H1 (cell line): ENCODE data around the gene UGT3A1. TPM values are rescaled to one million over a fixed set of nuclear protein-coding genes. Genes with fewer than 3 reads are reported as not detected.

Source experiments
- CTCF ChIA-PET: fragments of 300-600 bp; sonication (Branson Sonifier 250); formaldehyde crosslinking; loops from one replicate; lab custom pipeline; 2021; ENCODE audit not compliant: partially characterized antibody; lab: Charles Lee
- POLR2A ChIA-PET: fragments of 300-600 bp; sonication (Branson Sonifier 250); formaldehyde crosslinking; loops from one replicate; lab custom pipeline; 2021; ENCODE audit warnings: inconsistent platforms; ENCODE audit not compliant: partially characterized antibody; lab: Charles Lee
- DNase-seq, 2 experiments: peaks; one replicate each; pipeline versions ENCODE4 v3.0.0 to v3.0.0-alpha.2; 2010 to 2022; ENCODE audit warnings: low spot score in 2 of 2, low read depth in 1 of 2, mixed read lengths in 1 of 2
- FAIRE-seq: peaks from 2 replicates; lab custom pipeline; 2011; peaks lifted over from hg19 to GRCh38; lab: Jason Lieb, UNC
- H2AFZ ChIP-seq: 2 replicates; pipeline ENCODE4 v1.8.1; 2012; ENCODE audit warnings: low read length, inconsistent platforms
- H2AK5ac ChIP-seq: 2 replicates; pipeline ENCODE4 v1.6.1; 2013; ENCODE audit warnings: low read depth, low read length
- H2BK120ac ChIP-seq: replicated peaks from 2 replicates; pipeline ENCODE3; 2013; ENCODE audit warnings: low read depth, low read length, inconsistent platforms
- H2BK12ac ChIP-seq: 2 replicates; pipeline ENCODE4 v1.6.1; 2013; ENCODE audit warnings: low read depth, low read length
- H2BK15ac ChIP-seq: 2 replicates; pipeline ENCODE4 v1.6.1; 2013; ENCODE audit warnings: low read length
- H2BK20ac ChIP-seq: 2 replicates; pipeline ENCODE4 v1.6.1; 2013; ENCODE audit warnings: low read length
- H2BK5ac ChIP-seq: 2 replicates; pipeline ENCODE4 v1.6.1; 2013; ENCODE audit warnings: low read depth, low read length
- H3K14ac ChIP-seq: 2 replicates; pipeline ENCODE4 v1.6.1; 2013; ENCODE audit warnings: inconsistent platforms; ENCODE audit not compliant: insufficient read length
- H3K18ac ChIP-seq: 2 replicates; pipeline ENCODE4 v1.6.1; 2013; ENCODE audit warnings: low read length; ENCODE audit errors: extremely low read depth
- H3K23ac ChIP-seq: 2 replicates; pipeline ENCODE4 v1.6.1; 2013; ENCODE audit warnings: inconsistent platforms; ENCODE audit not compliant: insufficient read length
- H3K23me2 ChIP-seq: 2 replicates; pipeline ENCODE4 v1.6.1; 2013; ENCODE audit warnings: low read depth, low read length
- H3K27ac ChIP-seq: 2 replicates; pipeline ENCODE4 v1.6.1; 2011; ENCODE audit warnings: low read depth, low read length, inconsistent platforms
- H3K27me3 ChIP-seq, 4 experiments: replicated peaks in 1 of 4; 1 replicate in 1 of 4; 2 replicates in 3 of 4; pipeline versions ENCODE4 v1.6.1 to v1.8.1; 2011 to 2013; ENCODE audit warnings: low read length in 3 of 4, mild to moderate bottlenecking in 3 of 4, inconsistent platforms in 2 of 4, mixed read lengths in 2 of 4, moderate library complexity in 1 of 4; ENCODE audit not compliant: control insufficient read depth in 3 of 4, insufficient read depth in 3 of 4; ENCODE audit errors: extremely low read depth in 1 of 4
- H3K36me3 ChIP-seq, 4 experiments: 2 replicates each; pipeline versions ENCODE4 v1.6.1 to v1.8.1; 2011 to 2013; ENCODE audit warnings: mild to moderate bottlenecking in 4 of 4, low read length in 3 of 4, moderate library complexity in 2 of 4, control low read depth in 1 of 4, inconsistent platforms in 1 of 4; ENCODE audit not compliant: insufficient read depth in 4 of 4, control insufficient read depth in 2 of 4
- H3K4ac ChIP-seq: replicated peaks from 2 replicates; pipeline ENCODE3; 2013; ENCODE audit warnings: low read length, low read depth, mixed read lengths, inconsistent platforms; ENCODE audit not compliant: insufficient read length
- H3K4me1 ChIP-seq, 4 experiments: replicated peaks in 1 of 4; 1 replicate in 1 of 4; 2 replicates in 3 of 4; pipeline versions ENCODE4 v1.6.1 to v1.8.1; 2011 to 2013; ENCODE audit warnings: low read length in 3 of 4, inconsistent platforms in 2 of 4, mixed read lengths in 1 of 4; ENCODE audit not compliant: insufficient read depth in 4 of 4, control insufficient read depth in 3 of 4
- H3K4me2 ChIP-seq, 2 experiments: 2 replicates each; pipeline versions ENCODE4 v1.6.1 to v1.8.1; 2011 to 2013; ENCODE audit warnings: low read depth in 2 of 2, low read length in 2 of 2, control low read depth in 1 of 2, inconsistent platforms in 1 of 2, mild to moderate bottlenecking in 1 of 2; ENCODE audit not compliant: insufficient read depth in 1 of 2
- H3K4me3 ChIP-seq, 4 experiments: fragments of 200-600, 300-600 bp in 1 of 4; sonication (generic), shearing (Covaris generic), sonication (Bioruptor Twin) in 1 of 4; 2 replicates each; pipeline versions ENCODE4 v1.5.1 to v1.8.1; 2011 to 2016; ENCODE audit warnings: low read length in 4 of 4, low read depth in 3 of 4, control low read depth in 2 of 4, inconsistent platforms in 2 of 4, mild to moderate bottlenecking in 2 of 4, mixed read lengths in 1 of 4, moderate library complexity in 1 of 4; ENCODE audit not compliant: insufficient read depth in 2 of 4; ENCODE audit errors: extremely low read depth in 1 of 4
- H3K56ac ChIP-seq: replicated peaks from 2 replicates; pipeline ENCODE3; 2013; ENCODE audit warnings: low read depth, mild to moderate bottlenecking, mixed read lengths, low read length, inconsistent platforms; ENCODE audit not compliant: insufficient read length
- H3K79me1 ChIP-seq: 2 replicates; pipeline ENCODE4 v1.6.1; 2013; ENCODE audit warnings: low read depth, low read length, control low read depth
- H3K79me2 ChIP-seq, 2 experiments: 2 replicates each; pipeline versions ENCODE4 v1.6.1 to v1.8.1; 2012 to 2013; ENCODE audit warnings: low read length in 2 of 2, mild to moderate bottlenecking in 2 of 2, inconsistent platforms in 1 of 2; ENCODE audit not compliant: insufficient read depth in 2 of 2, control insufficient read depth in 1 of 2
- H3K9ac ChIP-seq, 4 experiments: replicated peaks in 1 of 4; 1 replicate in 1 of 4; 2 replicates in 3 of 4; pipeline versions ENCODE4 v1.6.1 to v1.8.1; 2011 to 2013; ENCODE audit warnings: low read depth in 3 of 4, low read length in 3 of 4, control low read depth in 2 of 4, mild to moderate bottlenecking in 2 of 4, moderate library complexity in 2 of 4, inconsistent platforms in 1 of 4; ENCODE audit errors: extremely low read depth in 1 of 4
- H3K9me3 ChIP-seq, 2 experiments: 2 replicates each; pipeline versions ENCODE4 v1.6.1 to v1.8.1; 2012 to 2013; ENCODE audit warnings: mild to moderate bottlenecking in 2 of 2, moderate library complexity in 2 of 2, control low read depth in 1 of 2, inconsistent platforms in 1 of 2, low read depth in 1 of 2, low read length in 1 of 2, mixed read lengths in 1 of 2; ENCODE audit not compliant: insufficient read depth in 2 of 2
- H4K20me1 ChIP-seq, 2 experiments: replicated peaks in 1 of 2; 2 replicates each; pipeline versions ENCODE3 to v1.8.1; 2011 to 2013; ENCODE audit warnings: inconsistent platforms in 2 of 2, low read length in 2 of 2, mild to moderate bottlenecking in 1 of 2; ENCODE audit not compliant: insufficient read depth in 2 of 2, control insufficient read depth in 1 of 2
- H4K5ac ChIP-seq: 2 replicates; pipeline ENCODE4 v1.6.1; 2013; ENCODE audit warnings: low read length, low read depth, mixed read lengths, inconsistent platforms; ENCODE audit not compliant: insufficient read length
- H4K8ac ChIP-seq: 2 replicates; pipeline ENCODE4 v1.8.0; 2013; ENCODE audit warnings: mild to moderate bottlenecking, moderate library complexity, low read length, inconsistent platforms; ENCODE audit not compliant: insufficient read depth; ENCODE audit errors: extremely low read depth
- H4K91ac ChIP-seq: replicated peaks from 2 replicates; pipeline ENCODE3; 2013; ENCODE audit warnings: low read length, mixed read lengths, inconsistent platforms; ENCODE audit not compliant: insufficient read length
- KDM4A ChIP-seq: IDR thresholded peaks from one replicate; pipeline ENCODE4 v1.7.1; 2012; ENCODE audit warnings: low read depth, mild to moderate bottlenecking, moderate library complexity, low read length, inconsistent platforms; ENCODE audit not compliant: severe bottlenecking
- KDM5A ChIP-seq: fragments of 200-600 bp; IDR thresholded peaks from 2 replicates; pipeline ENCODE4 v1.7.1; 2012; ENCODE audit warnings: mild to moderate bottlenecking, low read length, inconsistent platforms, mixed read lengths
- RBBP5 ChIP-seq: IDR thresholded peaks from 2 replicates; pipeline ENCODE4 v1.7.1; 2012; ENCODE audit warnings: low read depth, mild to moderate bottlenecking, inconsistent platforms, low read length, moderate library complexity, borderline replicate concordance
- polyA plus RNA-seq, 7 experiments: library from polyadenylated mRNA; depleted of rRNA in 3 of 7; stranded (reverse) in 5 of 7; unstranded in 2 of 7; fragments of >200 nt in 5 of 7; fragments of 200-250 nt in 2 of 7; gene quantifications; 1 replicate in 5 of 7; 2 replicates in 1 of 7; 4 replicates in 1 of 7; pipeline versions ENCODE4 v1.2.1 to v1.2.3, GENCODE V29; 2011 to 2013; ENCODE audit warnings: missing spikeins in 2 of 7, mixed read lengths in 2 of 7
- total RNA-seq: library from RNA; stranded (reverse); fragmentation: NEBNext Ultra II Directional; extraction: Animal tissue kit (Norgen Biotek cat#: 25700); gene quantifications from 2 replicates; pipeline ENCODE4 v1.2.1, GENCODE V29; 2021

UGT3A1 gene
- total and polyA plus RNA-seq, 2 of the 8 experiments (the other 6 are each of a cell fraction or from before 2014, with no cell fraction given): 2.4 to 3.4 TPM

DNA sequence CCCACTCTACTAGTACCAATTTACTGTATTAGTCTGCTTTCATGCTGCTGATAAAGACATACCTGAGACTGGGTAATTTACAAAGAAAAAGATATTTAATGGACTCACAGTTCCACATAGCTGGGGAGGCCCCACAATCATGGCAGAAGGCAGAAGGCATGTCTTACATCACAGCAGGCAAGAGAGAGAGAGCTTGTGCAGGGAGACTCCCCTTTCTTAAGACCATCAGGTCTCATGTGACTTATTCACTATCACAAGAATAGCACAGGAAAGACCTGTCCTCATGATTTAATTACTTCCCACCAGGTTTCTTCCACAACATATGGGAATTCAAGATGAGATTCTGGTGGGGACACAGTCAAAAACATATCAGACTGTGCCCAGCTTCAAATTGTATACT is 11.5 kb downstream of the UGT3A1 start:
- Histone ChIP-seq H3K23ac (no peak overlapping the region), H3K18ac (no peak overlapping the region), H3K4me1 (no peaks in the 10 kb centered on the region), H2AK5ac (no peak overlapping the region), H2BK120ac (no peak overlapping the region), H2BK5ac (no peak overlapping the region), H3K4me2 (no peak overlapping the region), H3K14ac (no peak overlapping the region), H4K5ac (no peak overlapping the region), H3K56ac (no peak overlapping the region), H3K27ac (no peak overlapping the region), H2BK20ac (no peak overlapping the region), H3K79me1 (no peaks in the 10 kb centered on the region), H3K79me2 (no peaks in the 10 kb centered on the region), H2BK15ac (no peak overlapping the region), H2BK12ac (no peak overlapping the region), H3K9me3 (peaks cover 22% of the 10 kb centered on the region in 2 experiments), H3K4me3 (no peak overlapping the region), H2AFZ (no peak overlapping the region), H3K9ac (no peak overlapping the region), H3K23me2 (no peaks in the 10 kb centered on the region), H4K91ac (no peak overlapping the region), H4K8ac (no peak overlapping the region), H3K36me3 (no peaks in the 10 kb centered on the region; a peak in 1 of 8 replicates), H4K20me1 (no peaks in the 10 kb centered on the region), H3K27me3 (no peaks in the 10 kb centered on the region), H3K4ac (no peak overlapping the region)
- ChIA-PET CTCF (interaction anchor here (1.3 kb wide), 1 partner anchor 55 kb away, joined by 5 read pairs; no protein-coding TSS in a partner anchor), POLR2A (no interaction called here)
- TF ChIP-seq RBBP5: no peak
- TF ChIP-seq KDM5A: no peak
- no peak for TF ChIP-seq KDM4A
- DNase-seq: no peak
- no peak for FAIRE-seq
